OCI-LY1 (cell line): ENCODE results near the gene FGF22.
"Not testable (repeated sequence)": the region's sequence is repeated elsewhere in the genome, so short reads cannot be mapped to it uniquely, and the experiment has no call there.

ENCODE experiments used
- H2AFZ ChIP-seq: fragments of 200-600 bp; sonication (generic), shearing (Covaris generic); 2 replicates; pipeline ENCODE4 v1.6.0; 2014; ENCODE audit warnings: antibody characterized with exemption, mild to moderate bottlenecking, low read length
- H3F3A ChIP-seq: fragments of 200-600 bp; sonication (generic), shearing (Covaris generic); 2 replicates; pipeline ENCODE4 v1.6.0; 2014; ENCODE audit warnings: mild to moderate bottlenecking, antibody characterized with exemption, low read length, moderate library complexity; ENCODE audit not compliant: insufficient read depth
- H3K27ac ChIP-seq: fragments of 200-600 bp; sonication (generic); 2 replicates; pipeline ENCODE4 v1.5.1; 2014; ENCODE audit warnings: low read length, mixed run types, mild to moderate bottlenecking, low read depth; ENCODE audit not compliant: poor library complexity, severe bottlenecking
- H3K27me3 ChIP-seq: fragments of 200-600 bp; sonication (generic); 2 replicates; pipeline ENCODE4 v1.6.0; 2014; ENCODE audit warnings: antibody characterized with exemption, mild to moderate bottlenecking, low read length, moderate library complexity; ENCODE audit not compliant: insufficient read depth
- H3K36me3 ChIP-seq: fragments of 200-600 bp; sonication (generic); 2 replicates; pipeline ENCODE4 v1.6.1; 2014; ENCODE audit warnings: mild to moderate bottlenecking, antibody characterized with exemption, low read length, moderate library complexity, mixed read lengths; ENCODE audit not compliant: insufficient read depth
- H3K4me1 ChIP-seq: fragments of 200-600 bp; sonication (generic); 2 replicates; pipeline ENCODE4 v1.5.1; 2014; ENCODE audit warnings: mild to moderate bottlenecking, low read length, moderate library complexity; ENCODE audit not compliant: insufficient read depth, severe bottlenecking
- H3K4me2 ChIP-seq: fragments of 200-600 bp; sonication (generic), shearing (Covaris generic); 2 replicates; pipeline ENCODE4 v1.6.1; 2014; ENCODE audit warnings: low read length
- H3K4me3 ChIP-seq: fragments of 200-600 bp; sonication (generic); 2 replicates; pipeline ENCODE4 v1.5.1; 2014; ENCODE audit warnings: low read length, low read depth, mild to moderate bottlenecking, mixed read lengths; ENCODE audit not compliant: poor library complexity, severe bottlenecking
- H3K79me2 ChIP-seq: fragments of 200-600 bp; shearing (Covaris generic); 2 replicates; pipeline ENCODE4 v1.6.1; 2016; ENCODE audit warnings: mixed run types, low read length, mixed read lengths; ENCODE audit not compliant: insufficient read depth
- H3K9ac ChIP-seq: fragments of 200-600 bp; sonication (generic), shearing (Covaris generic); 2 replicates; pipeline ENCODE4 v1.6.1; 2014; ENCODE audit warnings: mild to moderate bottlenecking, low read length, mixed read lengths
- H3K9me2 ChIP-seq: fragments of 200-600 bp; sonication (generic), shearing (Covaris generic); 2 replicates; pipeline ENCODE4 v1.6.1; 2014; ENCODE audit warnings: low read depth, mild to moderate bottlenecking, low read length, mixed read lengths
- H3K9me3 ChIP-seq: fragments of 200-600 bp; shearing (Covaris generic); 2 replicates; pipeline ENCODE4 v1.6.1; 2014; ENCODE audit warnings: low read length, mixed read lengths
- H4K20me1 ChIP-seq: fragments of 200-600 bp; sonication (generic), shearing (Covaris generic); 2 replicates; pipeline ENCODE4 v1.6.0; 2016; ENCODE audit warnings: mild to moderate bottlenecking, low read length; ENCODE audit not compliant: insufficient read depth
- CTCF ChIP-seq: fragments of 200-600 bp; sonication (generic), shearing (Covaris generic); IDR thresholded peaks from 2 replicates; pipeline ENCODE4 v1.5.1; 2017; ENCODE audit warnings: mild to moderate bottlenecking, antibody characterized with exemption, low read length, moderate library complexity, mixed read lengths
- EZH2 ChIP-seq: fragments of 200-600 bp; sonication (generic), shearing (Covaris generic); IDR thresholded peaks from 2 replicates; pipeline ENCODE4 v1.8.0; 2017; ENCODE audit warnings: borderline replicate concordance, mixed run types, mild to moderate bottlenecking, antibody characterized with exemption, low read length, moderate library complexity, mixed read lengths

Gene FGF22

DNA sequence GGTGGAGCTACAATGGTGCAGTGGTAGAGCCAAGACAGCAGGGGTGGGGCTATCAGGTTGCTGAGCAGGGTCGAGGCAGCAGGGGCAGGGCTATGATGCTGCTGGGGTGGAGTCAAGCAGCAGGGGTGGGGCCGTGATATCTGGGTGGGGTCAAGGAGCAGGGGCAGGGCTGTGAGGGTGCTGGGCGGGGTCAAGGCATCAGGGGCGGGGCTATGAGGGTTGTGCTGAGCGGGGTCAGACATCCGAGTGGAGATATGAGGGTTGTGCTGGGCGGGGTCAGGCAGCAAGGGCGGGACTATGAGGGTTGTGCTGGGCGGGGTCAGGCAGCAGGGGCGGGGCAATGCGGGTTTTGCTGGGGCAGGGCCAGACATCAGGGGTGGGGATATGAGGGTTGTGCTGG is 35.3 kb upstream of the FGF22 start:
- Histone ChIP-seq H3F3A (no peaks in the 10 kb centered on the region), H3K9me2 (no peaks in the 10 kb centered on the region), H3K4me3 (no peak overlapping the region), H3K27me3 (no peaks in the 10 kb centered on the region), H3K4me2 (no peak overlapping the region), H3K27ac (no peak overlapping the region), H3K79me2 (no peaks in the 10 kb centered on the region), H3K36me3 (no peaks in the 10 kb centered on the region), H2AFZ (no peak overlapping the region), H3K9me3 (no peaks in the 10 kb centered on the region), H4K20me1 (no peaks in the 10 kb centered on the region), H3K4me1 (peaks cover 10% of the 10 kb centered on the region), H3K9ac (no peak overlapping the region)
- TF ChIP-seq CTCF (no peak), EZH2 (no peak)

DNA sequence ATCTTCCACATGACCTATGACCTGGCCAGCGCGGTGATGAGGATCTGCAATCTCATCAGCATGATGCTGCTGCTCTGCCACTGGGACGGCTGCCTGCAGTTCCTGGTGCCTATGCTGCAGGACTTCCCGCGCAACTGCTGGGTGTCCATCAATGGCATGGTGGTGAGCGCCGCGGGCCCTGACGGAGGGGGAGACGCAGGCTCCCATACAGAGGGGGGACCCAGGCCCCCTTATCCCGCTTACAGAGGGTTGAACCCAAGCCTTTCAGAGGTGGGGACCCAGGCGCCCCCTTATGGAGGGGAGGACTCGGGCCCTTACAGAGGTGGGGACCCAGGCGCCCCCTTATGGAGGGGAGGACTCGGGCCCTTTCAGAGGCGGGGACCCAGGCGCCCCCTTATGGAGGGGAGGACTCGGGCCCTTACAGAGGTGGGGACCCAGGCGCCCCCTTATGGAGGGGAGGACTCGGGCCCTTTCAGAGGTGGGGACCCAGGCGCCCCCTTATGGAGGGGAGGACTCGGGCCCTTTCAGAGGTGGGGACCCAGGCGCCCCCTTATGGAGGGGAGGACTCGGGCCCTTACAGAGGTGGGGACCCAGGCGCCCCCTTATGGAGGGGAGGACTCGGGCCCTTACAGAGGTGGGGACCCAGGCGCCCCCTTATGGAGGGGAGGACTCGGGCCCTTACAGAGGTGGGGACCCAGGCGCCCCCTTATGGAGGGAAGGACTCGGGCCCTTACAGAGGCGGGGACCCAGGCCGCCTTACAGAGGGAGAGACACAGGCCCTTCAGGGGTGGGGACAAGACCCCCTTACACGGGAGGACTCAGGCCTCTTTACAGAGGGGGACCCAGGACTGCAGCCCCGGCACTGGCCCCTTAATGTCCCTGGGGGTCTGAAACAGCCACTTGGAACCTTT is 34.4 kb upstream of the FGF22 start:
- H3K4me1 ChIP-seq = peaks cover 19% of the 10 kb centered on the region
- not testable (repeated sequence) for H3K9me3 ChIP-seq, H3K27me3 ChIP-seq, H2AFZ ChIP-seq, H3K36me3 ChIP-seq, H3F3A ChIP-seq, H3K9me2 ChIP-seq, H4K20me1 ChIP-seq, H3K79me2 ChIP-seq
- peak overlapping the region; percentile 51 for H3K4me3 ChIP-seq
- peak overlapping the region; percentile 43; the same call in 1 of the 2 replicates for H3K9ac ChIP-seq
- peak overlapping the region; percentile 82 for H3K27ac ChIP-seq
- peak overlapping the region; percentile 56 for H3K4me2 ChIP-seq
- peak; percentile 97 for TF ChIP-seq CTCF

DNA sequence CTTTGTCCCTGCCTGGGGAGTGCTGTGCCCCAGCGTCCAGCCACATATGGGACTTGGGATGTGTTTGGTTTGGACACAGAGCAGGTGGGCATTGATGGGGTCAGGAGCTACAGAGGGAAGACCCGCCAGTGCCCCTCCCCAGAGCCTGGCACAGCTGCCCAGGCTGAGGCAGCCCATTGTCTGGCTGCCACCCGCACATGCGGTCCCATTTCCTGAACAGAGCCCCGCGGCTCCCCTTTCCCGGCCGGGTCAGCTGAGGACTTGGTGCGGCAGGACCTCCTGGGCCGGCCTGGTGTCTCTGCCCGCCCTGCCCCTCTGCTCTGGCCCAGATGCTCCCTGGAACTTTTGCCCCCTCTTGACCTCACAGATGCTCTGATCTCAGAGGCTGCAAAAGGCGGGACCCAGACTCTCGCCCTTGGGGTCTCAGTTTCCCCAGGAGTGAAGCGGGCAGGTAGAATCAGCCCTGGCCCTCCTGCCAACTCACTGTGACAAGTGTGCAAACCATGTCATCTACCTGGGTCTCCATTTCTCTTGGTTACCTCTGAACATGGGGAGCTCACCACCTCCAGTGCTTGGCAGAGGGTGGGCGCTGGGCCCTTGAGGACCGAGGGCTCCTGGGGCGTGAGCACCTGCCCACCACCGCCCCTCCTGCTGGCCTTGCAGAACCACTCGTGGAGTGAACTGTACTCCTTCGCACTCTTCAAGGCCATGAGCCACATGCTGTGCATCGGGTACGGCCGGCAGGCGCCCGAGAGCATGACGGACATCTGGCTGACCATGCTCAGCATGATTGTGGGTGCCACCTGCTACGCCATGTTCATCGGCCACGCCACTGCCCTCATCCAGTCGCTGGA is 32.2 kb upstream of the FGF22 start:
- Histone ChIP-seq H3K9me3 (no peaks in the 10 kb centered on the region), H3K79me2 (no peaks in the 10 kb centered on the region), H3K27ac (no peak overlapping the region), H3K4me2 (no peak overlapping the region), H3K4me1 (peaks cover 33% of the 10 kb centered on the region), H4K20me1 (no peaks in the 10 kb centered on the region), H3K9me2 (no peaks in the 10 kb centered on the region), H2AFZ (no peak overlapping the region), H3K27me3 (no peaks in the 10 kb centered on the region), H3K9ac (no peak overlapping the region), H3K4me3 (no peak overlapping the region), H3F3A (no peaks in the 10 kb centered on the region), H3K36me3 (no peaks in the 10 kb centered on the region)
- TF ChIP-seq CTCF (no peak), EZH2 (no peak)
